ENCODE measurements around the gene STOX2. TPM values are rescaled to one million over a fixed set of nuclear protein-coding genes. Genes with fewer than 3 reads are reported as not detected.

The STOX2 gene
- total RNA-seq, 1 donor from 2014 or later: 103 TPM

DNA sequence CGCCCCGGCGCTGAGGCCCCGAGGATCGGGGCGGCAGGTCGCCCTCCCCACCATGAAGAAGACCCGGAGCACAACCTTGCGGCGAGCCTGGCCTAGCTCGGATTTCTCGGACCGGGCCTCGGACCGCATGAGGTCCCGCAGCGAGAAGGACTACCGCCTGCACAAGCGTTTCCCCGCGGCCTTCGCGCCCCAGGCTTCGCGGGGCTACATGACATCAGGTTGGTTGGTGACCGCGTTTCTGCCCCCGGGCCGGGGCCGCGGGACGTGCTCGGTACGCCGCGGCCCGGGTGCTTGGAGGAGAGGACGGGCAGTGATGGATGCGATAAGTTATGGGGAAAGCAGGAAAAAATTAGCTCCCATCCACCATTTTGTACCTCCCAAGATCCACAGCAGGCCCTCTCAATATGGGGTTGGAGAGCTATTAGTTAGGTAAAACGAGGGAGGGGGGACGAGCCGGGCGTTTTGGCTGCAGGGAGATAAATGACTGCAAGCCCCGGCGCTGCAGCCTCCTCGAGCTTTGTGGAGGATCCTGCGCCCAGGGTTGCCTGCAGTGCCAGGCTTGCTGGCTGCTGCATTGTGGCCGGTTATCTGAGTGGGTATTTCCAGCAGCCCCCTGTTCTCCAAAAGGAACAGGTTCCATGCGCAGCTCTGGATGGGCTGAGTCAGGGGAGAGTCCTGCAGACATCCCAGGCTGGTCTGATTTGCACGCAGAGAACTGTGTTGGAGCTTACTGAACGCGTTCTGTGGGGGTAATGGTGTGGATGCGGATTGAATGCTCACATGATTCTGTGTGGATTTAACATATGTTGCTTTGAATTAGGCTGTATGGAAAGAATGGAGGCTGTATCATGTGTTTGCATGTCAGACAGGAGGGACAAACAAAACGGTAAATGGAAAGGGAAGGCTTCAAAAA lies 1.9 kb downstream of the STOX2 start:
- TF ChIP-seq, protein P1, sequence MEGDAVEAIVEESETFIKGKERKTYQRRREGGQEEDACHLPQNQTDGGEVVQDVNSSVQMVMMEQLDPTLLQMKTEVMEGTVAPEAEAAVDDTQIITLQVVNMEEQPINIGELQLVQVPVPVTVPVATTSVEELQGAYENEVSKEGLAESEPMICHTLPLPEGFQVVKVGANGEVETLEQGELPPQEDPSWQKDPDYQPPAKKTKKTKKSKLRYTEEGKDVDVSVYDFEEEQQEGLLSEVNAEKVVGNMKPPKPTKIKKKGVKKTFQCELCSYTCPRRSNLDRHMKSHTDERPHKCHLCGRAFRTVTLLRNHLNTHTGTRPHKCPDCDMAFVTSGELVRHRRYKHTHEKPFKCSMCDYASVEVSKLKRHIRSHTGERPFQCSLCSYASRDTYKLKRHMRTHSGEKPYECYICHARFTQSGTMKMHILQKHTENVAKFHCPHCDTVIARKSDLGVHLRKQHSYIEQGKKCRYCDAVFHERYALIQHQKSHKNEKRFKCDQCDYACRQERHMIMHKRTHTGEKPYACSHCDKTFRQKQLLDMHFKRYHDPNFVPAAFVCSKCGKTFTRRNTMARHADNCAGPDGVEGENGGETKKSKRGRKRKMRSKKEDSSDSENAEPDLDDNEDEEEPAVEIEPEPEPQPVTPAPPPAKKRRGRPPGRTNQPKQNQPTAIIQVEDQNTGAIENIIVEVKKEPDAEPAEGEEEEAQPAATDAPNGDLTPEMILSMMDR (IDR thresholded peaks at IDR 0.05; ENCODE audit: unreplicated experiment): no peak
- Mint-ChIP-seq H3K27me3 (ENCODE audit: low read depth) (no peaks in the 10 kb centered on the region), H3K4me1 (peaks cover 14% of the 10 kb centered on the region), H3K27ac (peak overlapping the region; percentile 85), H3K36me3 (peaks cover 7% of the 10 kb centered on the region), H3K4me3 (peak overlapping the region; percentile 82), H3K9me3 (peaks cover 6% of the 10 kb centered on the region)
- DNase-seq (ENCODE audit: low spot score in 2 of 2, unreplicated experiment in 2 of 2): no peak

DNA sequence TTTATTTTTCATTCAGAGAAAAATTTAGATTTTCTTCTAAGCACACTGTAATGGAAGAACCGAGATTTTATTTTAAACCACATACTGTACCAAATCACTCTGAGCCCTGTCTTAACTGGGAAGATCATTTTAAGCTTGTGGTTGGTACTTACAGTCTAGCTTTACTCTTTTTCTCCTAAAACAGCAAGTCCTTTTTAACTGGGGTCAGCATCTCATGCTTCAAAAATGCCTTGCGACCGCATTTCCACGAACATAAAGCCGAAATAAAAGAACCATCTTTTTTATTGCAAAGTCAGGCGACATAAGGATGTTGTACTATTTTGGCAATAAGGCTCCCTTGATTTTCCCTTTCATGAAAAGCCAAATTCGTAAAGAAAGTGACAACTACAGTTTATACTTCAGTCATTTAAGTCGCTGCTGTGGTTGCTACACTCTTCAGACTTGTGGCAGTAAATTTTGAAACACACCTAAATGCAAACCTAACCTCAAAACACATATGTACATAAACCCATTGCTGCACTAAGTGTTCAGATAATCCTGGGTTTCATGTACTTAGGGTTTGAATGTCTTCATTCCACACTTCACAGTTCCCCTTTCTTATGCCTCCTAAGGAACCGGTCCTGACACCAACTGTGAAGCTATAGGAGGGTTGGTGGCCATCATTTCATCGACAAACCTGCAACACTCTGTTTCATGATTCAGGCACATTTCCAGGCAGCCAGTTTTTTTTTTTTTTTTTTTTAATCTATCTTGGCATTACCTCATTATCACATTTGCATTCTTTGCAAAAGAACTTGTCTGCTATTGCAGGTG lies 3.0 kb downstream of the STOX2 start:
- H3K27me3 Mint-ChIP-seq (ENCODE audit: low read depth): no peaks in the 10 kb centered on the region
- peaks cover 4% of the 10 kb centered on the region for H3K9me3 Mint-ChIP-seq
- peaks cover 4% of the 10 kb centered on the region for H3K36me3 Mint-ChIP-seq
- TF ChIP-seq, protein P1 (IDR thresholded peaks at IDR 0.05; ENCODE audit: unreplicated experiment): no peak
- H3K4me1 Mint-ChIP-seq: peaks cover 14% of the 10 kb centered on the region
- peak overlapping the region; percentile 82 for H3K4me3 Mint-ChIP-seq
- peak in 1 of 2 experiments; percentile 3 for DNase-seq (ENCODE audit: low spot score in 2 of 2, unreplicated experiment in 2 of 2)
- peak overlapping the region; percentile 85 for H3K27ac Mint-ChIP-seq

DNA sequence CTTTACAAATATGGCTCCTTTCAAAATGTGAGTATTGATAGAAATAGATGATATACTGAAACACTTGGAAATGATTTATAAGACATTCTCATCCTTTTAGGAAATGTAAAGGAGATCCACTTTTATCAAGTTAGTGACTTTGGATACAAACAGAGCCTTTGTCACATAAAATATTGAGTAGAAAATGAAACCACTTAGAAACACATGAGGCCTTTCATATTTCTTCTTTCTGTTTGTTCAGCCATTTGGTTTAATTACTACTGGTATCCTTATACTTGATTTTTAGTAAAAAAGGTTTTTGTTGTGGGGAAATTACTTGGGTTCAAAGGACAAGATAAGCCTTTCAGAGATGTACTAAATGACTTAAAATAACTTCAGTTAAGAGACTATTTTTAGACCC lies 4.1 kb downstream of the STOX2 start:
- no peaks in the 10 kb centered on the region for H3K27me3 Mint-ChIP-seq (ENCODE audit: low read depth)
- H3K27ac Mint-ChIP-seq: peak overlapping the region; percentile 85
- H3K36me3 Mint-ChIP-seq: no peaks in the 10 kb centered on the region
- H3K4me3 Mint-ChIP-seq: peak overlapping the region; percentile 82
- no peaks in the 10 kb centered on the region for H3K9me3 Mint-ChIP-seq
- H3K4me1 Mint-ChIP-seq: peaks cover 15% of the 10 kb centered on the region
- no peak for DNase-seq (ENCODE audit: low spot score in 2 of 2, unreplicated experiment in 2 of 2)
- TF ChIP-seq, protein P1 (IDR thresholded peaks at IDR 0.05; ENCODE audit: unreplicated experiment): no peak

DNA sequence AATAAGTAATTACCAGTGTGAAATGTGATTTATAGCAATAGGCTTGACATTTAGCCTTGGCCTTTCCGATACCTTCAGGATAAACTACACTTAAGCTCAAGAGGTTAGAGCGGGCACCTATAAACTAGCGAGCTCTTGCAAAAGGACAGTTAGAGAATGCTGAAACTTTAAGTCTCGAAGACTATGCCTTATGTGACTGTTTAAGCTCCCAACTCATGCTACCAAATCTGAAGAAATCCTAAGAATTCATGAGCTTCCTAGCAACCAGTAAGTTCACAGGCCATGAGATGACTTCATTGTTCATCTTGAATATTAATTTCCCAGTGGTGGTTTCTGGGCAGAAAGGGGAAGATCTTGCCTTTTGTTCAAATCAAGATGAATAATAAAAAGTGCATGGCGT lies 4.7 kb downstream of the STOX2 start:
- no peak for DNase-seq (ENCODE audit: low spot score in 2 of 2, unreplicated experiment in 2 of 2)
- Mint-ChIP-seq H3K27ac (peak overlapping the region; percentile 85), H3K4me3 (peak overlapping the region; percentile 82), H3K4me1 (peaks cover 16% of the 10 kb centered on the region), H3K36me3 (no peaks in the 10 kb centered on the region), H3K9me3 (no peaks in the 10 kb centered on the region), H3K27me3 (ENCODE audit: low read depth) (no peaks in the 10 kb centered on the region)
- TF ChIP-seq, protein P1 (IDR thresholded peaks at IDR 0.05; ENCODE audit: unreplicated experiment): no peak

DNA sequence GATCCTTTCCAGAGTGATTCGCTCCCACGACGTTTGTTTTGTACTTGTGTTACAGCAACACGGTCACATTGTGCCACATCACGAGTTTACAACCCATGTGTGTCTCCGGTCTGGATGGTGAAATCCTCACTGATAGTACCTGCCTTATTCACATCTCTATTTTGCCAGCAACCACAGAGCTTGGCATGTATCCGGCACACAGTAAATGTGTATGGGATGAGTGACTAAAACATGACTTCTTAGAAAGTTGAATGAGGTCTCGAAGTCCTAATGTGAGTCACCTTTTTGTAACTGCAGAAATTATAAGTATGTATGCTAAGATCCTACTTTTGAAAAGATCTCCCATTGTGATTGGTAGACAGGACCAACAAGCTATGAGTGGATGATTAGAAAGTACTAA lies 7.5 kb downstream of the STOX2 start:
- Mint-ChIP-seq H3K36me3 (no peaks in the 10 kb centered on the region), H3K27me3 (ENCODE audit: low read depth) (no peaks in the 10 kb centered on the region), H3K27ac (no peak overlapping the region), H3K9me3 (no peaks in the 10 kb centered on the region), H3K4me1 (peaks cover 39% of the 10 kb centered on the region), H3K4me3 (no peak overlapping the region)
- TF ChIP-seq, protein P1 (IDR thresholded peaks at IDR 0.05; ENCODE audit: unreplicated experiment): no peak
- no peak for DNase-seq (ENCODE audit: low spot score in 2 of 2, unreplicated experiment in 2 of 2)
